ENCODE data around the gene RRP15. TPM values are rescaled to one million over a fixed set of nuclear protein-coding genes. Genes with fewer than 3 reads are reported as not detected.

Gene RRP15
- total and polyA plus RNA-seq, 2 of the 8 experiments (the other 6 are each of a cell fraction or from before 2014, with no cell fraction given): 3.7 to 52.8 TPM

DNA sequence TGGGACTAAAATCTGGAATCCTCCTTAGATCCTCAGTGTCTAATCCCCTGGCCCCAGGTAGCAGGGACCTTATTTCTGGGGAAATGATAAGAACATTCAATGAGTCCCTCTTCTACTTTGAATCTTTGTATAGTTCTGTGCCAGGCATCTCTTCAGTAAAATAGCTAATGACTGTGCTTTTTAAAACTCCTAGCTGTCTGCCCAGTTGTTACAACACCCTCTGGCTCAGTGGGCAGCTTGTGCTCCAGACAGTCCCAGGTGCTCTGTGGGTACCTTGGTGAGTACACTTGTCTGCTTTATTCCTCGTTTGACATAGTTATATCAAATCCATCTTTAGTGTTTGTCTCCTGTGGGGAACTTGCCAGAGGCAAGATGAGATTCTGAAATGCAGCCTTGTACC is 78.0 kb downstream of the RRP15 start:
- H3K4me1 ChIP-seq (replicated peaks in 1 of 4; ENCODE audit: control insufficient read depth in 3 of 4, insufficient read depth in 4 of 4, low read length in 3 of 4): peaks cover 0 to 2% (median 0%) of the 10 kb centered on the region in 4 experiments; a peak in 1 of 7 replicates
- H3K79me1 ChIP-seq (ENCODE audit: low read depth, low read length): no peaks in the 10 kb centered on the region
- H2BK15ac ChIP-seq (ENCODE audit: low read length): no peak overlapping the region
- H3K36me3 ChIP-seq (ENCODE audit: control insufficient read depth in 2 of 4, insufficient read depth in 4 of 4, low read length in 3 of 4): no peaks in the 10 kb centered on the region
- H4K20me1 ChIP-seq (replicated peaks in 1 of 2; ENCODE audit: control insufficient read depth in 1 of 2, insufficient read depth in 2 of 2, low read length in 2 of 2): no peaks in the 10 kb centered on the region
- H3K4ac ChIP-seq (replicated peaks; ENCODE audit: insufficient read length, low read depth, low read length): no peak overlapping the region
- 94% methylated on average over 1 of the region's 1 CpG; no CpG with 5 or more reads in 1 of the 2 experiments for WGBS, 2 experiments (ENCODE audit: extremely low coverage in 1 of 2, insufficient coverage in 1 of 2, insufficient read length in 1 of 2, insufficient replicate concordance in 2 of 2, low coverage in 1 of 2, low lambda C conversion rate in 2 of 2, missing lambda C conversion rate in 1 of 2)
- H3K14ac ChIP-seq (ENCODE audit: insufficient read length): no peak overlapping the region
- H3K4me2 ChIP-seq (ENCODE audit: insufficient read depth in 1 of 2, low read depth in 2 of 2, low read length in 2 of 2): no peak overlapping the region
- H2BK5ac ChIP-seq (ENCODE audit: low read depth, low read length): no peak overlapping the region
- H3K23me2 ChIP-seq (ENCODE audit: low read depth, low read length): no peaks in the 10 kb centered on the region
- no peaks in the 10 kb centered on the region for H3K27me3 ChIP-seq (replicated peaks in 1 of 4; ENCODE audit: control insufficient read depth in 3 of 4, extremely low read depth in 1 of 4, insufficient read depth in 3 of 4, low read length in 3 of 4)
- ChIA-PET POLR2A (ENCODE audit: partially characterized antibody) (interaction anchor here (0.5 kb wide), 1 partner anchor 1172 kb away, joined by 3 read pairs; no protein-coding TSS in a partner anchor), CTCF (ENCODE audit: partially characterized antibody) (interaction anchor here (1.1 to 4.3 kb wide), 7 partner anchors 9 to 704 kb away, joined by 3 to 18 read pairs (median 3); no protein-coding TSS in a partner anchor)
- H4K8ac ChIP-seq (ENCODE audit: extremely low read depth, insufficient read depth, low read length): no peak overlapping the region
- H3K4me3 ChIP-seq (ENCODE audit: extremely low read depth in 1 of 4, insufficient read depth in 2 of 4, low read depth in 3 of 4, low read length in 4 of 4): no peak overlapping the region
- H3K79me2 ChIP-seq (ENCODE audit: control insufficient read depth in 1 of 2, insufficient read depth in 2 of 2, low read length in 2 of 2): no peaks in the 10 kb centered on the region
- DNase-seq (ENCODE audit: low read depth in 1 of 2, low spot score in 2 of 2) (peak in 1 of 2 experiments; percentile 19), FAIRE-seq (no peak)
- H3K27ac ChIP-seq (ENCODE audit: low read depth, low read length): no peak overlapping the region
- H3K23ac ChIP-seq (ENCODE audit: insufficient read length): no peak overlapping the region
- no peak overlapping the region for H4K5ac ChIP-seq (ENCODE audit: insufficient read length, low read depth, low read length)
- H3K18ac ChIP-seq (ENCODE audit: extremely low read depth, low read length): no peak overlapping the region
- no peak overlapping the region for H2BK120ac ChIP-seq (replicated peaks; ENCODE audit: low read depth, low read length)
- H2BK12ac ChIP-seq (ENCODE audit: low read depth, low read length): no peak overlapping the region
- no peak overlapping the region for H3K9ac ChIP-seq (replicated peaks in 1 of 4; ENCODE audit: extremely low read depth in 1 of 4, low read depth in 3 of 4, low read length in 3 of 4)
- H2AK5ac ChIP-seq (ENCODE audit: low read depth, low read length): no peak overlapping the region
- H2AFZ ChIP-seq (ENCODE audit: low read length): no peak overlapping the region
- no peak overlapping the region for H2BK20ac ChIP-seq (ENCODE audit: low read length)
- no peak overlapping the region for H3K56ac ChIP-seq (replicated peaks; ENCODE audit: insufficient read length, low read depth, low read length)
- H4K91ac ChIP-seq (replicated peaks; ENCODE audit: insufficient read length, low read length): no peak overlapping the region
- H3K9me3 ChIP-seq (ENCODE audit: insufficient read depth in 2 of 2, low read depth in 1 of 2, low read length in 1 of 2): no peaks in the 10 kb centered on the region
- TF ChIP-seq, protein P1, sequence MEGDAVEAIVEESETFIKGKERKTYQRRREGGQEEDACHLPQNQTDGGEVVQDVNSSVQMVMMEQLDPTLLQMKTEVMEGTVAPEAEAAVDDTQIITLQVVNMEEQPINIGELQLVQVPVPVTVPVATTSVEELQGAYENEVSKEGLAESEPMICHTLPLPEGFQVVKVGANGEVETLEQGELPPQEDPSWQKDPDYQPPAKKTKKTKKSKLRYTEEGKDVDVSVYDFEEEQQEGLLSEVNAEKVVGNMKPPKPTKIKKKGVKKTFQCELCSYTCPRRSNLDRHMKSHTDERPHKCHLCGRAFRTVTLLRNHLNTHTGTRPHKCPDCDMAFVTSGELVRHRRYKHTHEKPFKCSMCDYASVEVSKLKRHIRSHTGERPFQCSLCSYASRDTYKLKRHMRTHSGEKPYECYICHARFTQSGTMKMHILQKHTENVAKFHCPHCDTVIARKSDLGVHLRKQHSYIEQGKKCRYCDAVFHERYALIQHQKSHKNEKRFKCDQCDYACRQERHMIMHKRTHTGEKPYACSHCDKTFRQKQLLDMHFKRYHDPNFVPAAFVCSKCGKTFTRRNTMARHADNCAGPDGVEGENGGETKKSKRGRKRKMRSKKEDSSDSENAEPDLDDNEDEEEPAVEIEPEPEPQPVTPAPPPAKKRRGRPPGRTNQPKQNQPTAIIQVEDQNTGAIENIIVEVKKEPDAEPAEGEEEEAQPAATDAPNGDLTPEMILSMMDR (IDR thresholded peaks at IDR 0.05; ENCODE audit: control extremely low read depth in 1 of 3, insufficient read depth in 1 of 3, low read depth in 1 of 3, low read length in 3 of 3): no peak
- TF ChIP-seq SP1 (IDR thresholded peaks at IDR 0.05; ENCODE audit: low read depth, low read length) (no peak), BACH1 (IDR thresholded peaks at IDR 0.05; ENCODE audit: low read length) (no peak), KDM4A (IDR thresholded peaks at IDR 0.05; ENCODE audit: low read depth, low read length, severe bottlenecking) (no peak), MAFK (IDR thresholded peaks at IDR 0.05; ENCODE audit: low read depth, low read length) (no peak), PHF8 (conservative IDR thresholded peaks at IDR 0.05; ENCODE audit: low read depth, low read length) (no peak), CBX5 (IDR thresholded peaks at IDR 0.05; ENCODE audit: low read depth, low read length) (no peak), NANOG (IDR thresholded peaks at IDR 0.05; ENCODE audit: insufficient read depth, low read depth, low read length, poor library complexity, severe bottlenecking) (no peak), POLR2A (IDR thresholded peaks at IDR 0.05; ENCODE audit: control extremely low read depth in 1 of 2, low read depth in 2 of 2, low read length in 2 of 2) (no peak)
- TF ChIP-seq, protein P2, sequence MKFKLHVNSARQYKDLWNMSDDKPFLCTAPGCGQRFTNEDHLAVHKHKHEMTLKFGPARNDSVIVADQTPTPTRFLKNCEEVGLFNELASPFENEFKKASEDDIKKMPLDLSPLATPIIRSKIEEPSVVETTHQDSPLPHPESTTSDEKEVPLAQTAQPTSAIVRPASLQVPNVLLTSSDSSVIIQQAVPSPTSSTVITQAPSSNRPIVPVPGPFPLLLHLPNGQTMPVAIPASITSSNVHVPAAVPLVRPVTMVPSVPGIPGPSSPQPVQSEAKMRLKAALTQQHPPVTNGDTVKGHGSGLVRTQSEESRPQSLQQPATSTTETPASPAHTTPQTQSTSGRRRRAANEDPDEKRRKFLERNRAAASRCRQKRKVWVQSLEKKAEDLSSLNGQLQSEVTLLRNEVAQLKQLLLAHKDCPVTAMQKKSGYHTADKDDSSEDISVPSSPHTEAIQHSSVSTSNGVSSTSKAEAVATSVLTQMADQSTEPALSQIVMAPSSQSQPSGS (IDR thresholded peaks at IDR 0.05; ENCODE audit: low read length): no peak

Measured in H1 (cell line).